IPS-20b (cell line): Measurements from ENCODE around the gene PKHD1.

Experiments
- H3K27ac ChIP-seq: one replicate; pipeline ENCODE4 v1.5.1; 2013; ENCODE audit warnings: low read length
- H3K27me3 ChIP-seq: 2 replicates; pipeline ENCODE4 v1.6.1; 2013; ENCODE audit warnings: mild to moderate bottlenecking, low read length, inconsistent platforms; ENCODE audit not compliant: insufficient read depth
- H3K36me3 ChIP-seq: 2 replicates; pipeline ENCODE4 v1.6.1; 2013; ENCODE audit warnings: low read depth, mild to moderate bottlenecking, inconsistent platforms, low read length, moderate library complexity; ENCODE audit not compliant: insufficient read depth
- H3K4me1 ChIP-seq: 2 replicates; pipeline ENCODE4 v1.6.1; 2013; ENCODE audit warnings: mild to moderate bottlenecking, control low read depth, inconsistent platforms, low read length, moderate library complexity; ENCODE audit not compliant: insufficient read depth
- H3K4me3 ChIP-seq: 2 replicates; pipeline ENCODE4 v1.5.1; 2013; ENCODE audit warnings: mild to moderate bottlenecking, low read length, inconsistent platforms
- H3K9ac ChIP-seq: 2 replicates; pipeline ENCODE4 v1.6.1; 2013; ENCODE audit warnings: low read depth, mild to moderate bottlenecking, inconsistent platforms, low read length, moderate library complexity
- H3K9me3 ChIP-seq: 2 replicates; pipeline ENCODE4 v1.6.1; 2013; ENCODE audit warnings: mild to moderate bottlenecking, low read depth, low read length, inconsistent platforms; ENCODE audit not compliant: insufficient read depth

PKHD1 gene

GRCh38 chr6:51655517-51655916, 431.9 kb downstream of the PKHD1 start:
- no peaks in the 10 kb centered on the region for H3K27me3 ChIP-seq
- no peak overlapping the region for H3K27ac ChIP-seq
- H3K4me3 ChIP-seq: no peak overlapping the region

GRCh38 chr6:51654647-51655046, 432.8 kb downstream of the PKHD1 start:
- Histone ChIP-seq H3K9ac (no peak overlapping the region), H3K4me3 (no peak overlapping the region), H3K36me3 (no peaks in the 10 kb centered on the region), H3K4me1 (no peaks in the 10 kb centered on the region), H3K9me3 (no peaks in the 10 kb centered on the region), H3K27me3 (no peaks in the 10 kb centered on the region), H3K27ac (no peak overlapping the region)

More at GRCh38 chr6:51655517-51655916, 431.9 kb downstream of the PKHD1 start:
- H3K4me1 ChIP-seq: no peaks in the 10 kb centered on the region
- no peaks in the 10 kb centered on the region for H3K36me3 ChIP-seq
- H3K9ac ChIP-seq: no peak overlapping the region
- H3K9me3 ChIP-seq: no peaks in the 10 kb centered on the region

DNA sequence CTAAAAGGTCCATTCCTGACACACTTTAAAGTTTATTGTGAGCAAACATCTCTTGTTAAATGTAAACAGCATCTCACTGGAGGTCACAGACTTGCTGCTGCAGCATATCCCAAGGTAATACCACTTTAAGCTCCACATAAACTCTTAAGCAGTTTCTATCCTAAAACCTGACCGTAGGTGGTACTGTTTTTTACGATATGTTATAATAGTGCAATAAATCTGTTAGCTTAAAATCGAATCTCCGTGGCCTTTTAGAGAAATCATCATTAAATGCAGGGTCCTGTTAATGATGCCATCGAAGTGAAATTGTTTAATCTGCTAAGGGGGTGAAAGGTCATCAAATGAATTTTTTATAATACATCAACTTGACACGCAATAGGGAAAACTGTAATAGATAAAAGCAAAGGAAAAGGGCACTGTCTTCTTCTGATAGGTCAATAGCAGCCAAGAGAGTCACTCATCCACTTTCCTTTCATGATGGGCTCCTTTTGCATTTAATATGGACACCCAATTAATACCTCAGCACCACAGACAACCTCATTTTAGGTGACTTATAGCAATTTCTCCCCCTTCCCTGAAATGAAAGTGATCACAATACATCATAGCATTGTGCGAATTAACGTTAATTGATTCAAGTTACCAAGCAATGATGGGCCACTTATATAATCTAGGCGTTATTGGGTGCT, 436.1 kb downstream of the PKHD1 start:
- Histone ChIP-seq H3K4me1 (no peaks in the 10 kb centered on the region), H3K36me3 (no peaks in the 10 kb centered on the region), H3K4me3 (no peak overlapping the region), H3K27me3 (no peaks in the 10 kb centered on the region), H3K9me3 (no peaks in the 10 kb centered on the region), H3K9ac (no peak overlapping the region), H3K27ac (no peak overlapping the region)

DNA sequence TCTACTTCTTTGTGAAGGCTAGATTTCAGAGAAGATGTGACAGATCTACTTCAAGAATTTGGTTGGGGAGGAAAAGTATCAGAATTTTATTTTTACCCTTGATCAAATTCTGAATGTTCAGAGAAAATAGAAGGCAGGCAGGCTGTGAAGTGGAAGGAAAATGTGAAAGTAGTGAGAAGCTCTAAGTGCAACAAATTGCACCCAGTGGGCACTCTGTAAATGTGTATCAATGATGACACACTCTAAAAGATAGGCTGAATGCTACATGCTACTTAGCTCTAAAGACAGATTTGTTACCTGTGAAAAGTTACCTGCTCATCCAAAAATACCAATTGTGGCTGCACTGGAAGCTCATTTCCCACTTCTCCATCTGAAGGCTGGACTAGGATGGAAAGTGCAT, 438.6 kb downstream of the PKHD1 start:
- H3K36me3 ChIP-seq: no peaks in the 10 kb centered on the region
- H3K27ac ChIP-seq: no peak overlapping the region
- no peaks in the 10 kb centered on the region for H3K4me1 ChIP-seq
- no peaks in the 10 kb centered on the region for H3K27me3 ChIP-seq
- no peaks in the 10 kb centered on the region for H3K9me3 ChIP-seq
- H3K4me3 ChIP-seq: no peak overlapping the region
- H3K9ac ChIP-seq: no peak overlapping the region

DNA sequence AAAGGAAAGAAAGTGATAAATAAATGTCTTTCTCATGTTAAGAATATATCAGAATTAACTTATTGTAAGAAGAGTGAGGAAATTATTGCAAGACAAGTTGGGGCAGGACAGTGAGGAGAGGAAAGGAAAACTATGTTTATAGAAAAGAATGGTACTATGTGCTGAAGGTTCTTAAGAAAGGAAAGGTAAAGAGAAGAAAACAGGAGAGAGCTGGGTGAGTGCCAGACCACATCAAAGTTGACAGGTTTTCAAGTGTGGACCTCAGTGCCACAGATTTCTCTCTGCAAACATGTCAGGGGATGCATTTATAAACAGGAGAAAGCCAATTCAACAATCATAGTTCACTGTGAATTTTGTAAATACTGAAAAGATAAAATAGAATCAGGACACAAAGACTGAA, 439.2 kb downstream of the PKHD1 start:
- H3K9me3 ChIP-seq: no peaks in the 10 kb centered on the region
- H3K9ac ChIP-seq: no peak overlapping the region
- no peaks in the 10 kb centered on the region for H3K27me3 ChIP-seq
- no peaks in the 10 kb centered on the region for H3K4me1 ChIP-seq
- H3K4me3 ChIP-seq: no peak overlapping the region
- H3K36me3 ChIP-seq: no peaks in the 10 kb centered on the region
- H3K27ac ChIP-seq: no peak overlapping the region

GRCh38 chr6:51644426-51644825, 443.0 kb downstream of the PKHD1 start:
- no peaks in the 10 kb centered on the region for H3K27me3 ChIP-seq
- H3K4me1 ChIP-seq: no peaks in the 10 kb centered on the region
- H3K9me3 ChIP-seq: no peaks in the 10 kb centered on the region
- H3K9ac ChIP-seq: no peak overlapping the region
- H3K27ac ChIP-seq: no peak overlapping the region
- H3K36me3 ChIP-seq: no peaks in the 10 kb centered on the region
- no peak overlapping the region for H3K4me3 ChIP-seq

GRCh38 chr6:51640021-51640420, 447.4 kb downstream of the PKHD1 start:
- Histone ChIP-seq H3K27ac (no peak overlapping the region), H3K4me1 (no peaks in the 10 kb centered on the region), H3K4me3 (no peak overlapping the region), H3K9me3 (no peaks in the 10 kb centered on the region), H3K27me3 (no peaks in the 10 kb centered on the region), H3K36me3 (no peaks in the 10 kb centered on the region), H3K9ac (no peak overlapping the region)

- Histone ChIP-seq H3K9me3 (no peaks in the 10 kb centered on the region), H3K9ac (no peak overlapping the region), H3K4me1 (no peaks in the 10 kb centered on the region), H3K36me3 (no peaks in the 10 kb centered on the region), H3K27ac (no peak overlapping the region), H3K4me3 (no peak overlapping the region), H3K27me3 (no peaks in the 10 kb centered on the region)
These were observed 454.0 kb downstream of the PKHD1 start for GRCh38 chr6:51633424-51633823.

DNA sequence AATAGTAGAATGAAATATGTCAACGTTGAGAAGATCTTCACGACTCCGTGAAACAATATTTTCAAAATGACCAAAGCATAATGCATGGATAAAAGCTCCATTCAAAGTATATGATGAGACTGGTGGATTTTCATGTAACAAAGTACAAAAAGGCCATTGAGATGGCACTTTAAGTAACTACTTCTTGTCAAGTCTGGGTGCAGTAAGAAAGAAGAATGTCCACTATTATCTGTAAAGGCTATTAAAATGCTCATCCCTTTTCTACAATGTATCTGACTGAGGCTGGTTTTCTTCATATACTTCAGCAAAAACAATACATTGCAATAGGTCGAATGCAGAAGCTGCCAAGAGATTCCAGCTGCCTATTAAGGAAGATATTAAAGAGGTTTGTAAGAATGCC, 457.4 kb downstream of the PKHD1 start:
- H3K27me3 ChIP-seq: no peaks in the 10 kb centered on the region
- no peaks in the 10 kb centered on the region for H3K36me3 ChIP-seq
- no peaks in the 10 kb centered on the region for H3K4me1 ChIP-seq
- H3K9ac ChIP-seq: no peak overlapping the region
- H3K4me3 ChIP-seq: no peak overlapping the region
- H3K9me3 ChIP-seq: no peaks in the 10 kb centered on the region
- no peak overlapping the region for H3K27ac ChIP-seq

- no peak overlapping the region for H3K27ac ChIP-seq
- H3K9me3 ChIP-seq: no peaks in the 10 kb centered on the region
- no peak overlapping the region for H3K4me3 ChIP-seq
- no peaks in the 10 kb centered on the region for H3K4me1 ChIP-seq
- H3K27me3 ChIP-seq: no peaks in the 10 kb centered on the region
- H3K36me3 ChIP-seq: no peaks in the 10 kb centered on the region
- H3K9ac ChIP-seq: no peak overlapping the region
These were observed 461.0 kb downstream of the PKHD1 start for GRCh38 chr6:51626391-51626790.

DNA sequence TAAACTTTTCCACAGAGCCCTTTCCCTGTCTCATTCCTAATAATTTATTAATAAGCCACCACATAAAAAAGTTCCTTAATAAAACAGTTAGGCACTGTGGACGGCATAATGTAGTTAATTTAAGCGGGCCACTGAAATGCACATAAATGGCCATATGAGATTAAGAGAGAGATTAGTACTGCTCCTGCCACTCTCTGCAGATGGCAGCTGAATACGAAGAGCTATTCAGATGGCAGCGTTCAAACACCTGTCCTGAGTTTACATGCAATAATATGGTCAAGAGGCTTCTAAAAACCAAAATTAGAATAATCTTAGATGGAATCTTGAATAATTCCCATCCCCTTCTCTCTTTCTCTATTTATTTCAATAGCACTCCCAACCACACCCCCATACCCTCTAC, 461.8 kb downstream of the PKHD1 start:
- no peak overlapping the region for H3K27ac ChIP-seq
- H3K4me1 ChIP-seq: no peaks in the 10 kb centered on the region
- H3K9ac ChIP-seq: no peak overlapping the region
- H3K4me3 ChIP-seq: no peak overlapping the region
- H3K9me3 ChIP-seq: no peaks in the 10 kb centered on the region
- H3K36me3 ChIP-seq: no peaks in the 10 kb centered on the region
- H3K27me3 ChIP-seq: no peaks in the 10 kb centered on the region

- H3K27me3 ChIP-seq: no peaks in the 10 kb centered on the region
- H3K9me3 ChIP-seq: no peaks in the 10 kb centered on the region
- no peak overlapping the region for H3K9ac ChIP-seq
- no peak overlapping the region for H3K4me3 ChIP-seq
- no peaks in the 10 kb centered on the region for H3K4me1 ChIP-seq
- H3K36me3 ChIP-seq: no peaks in the 10 kb centered on the region
- no peak overlapping the region for H3K27ac ChIP-seq
These were observed 466.4 kb downstream of the PKHD1 start for GRCh38 chr6:51620971-51621370.
